HCT116 (cell line): ENCODE results near the gene LRIG3. TPM values are rescaled to one million over a fixed set of nuclear protein-coding genes. Genes with fewer than 3 reads are reported as not detected.

Experiments used
- ATAC-seq: fragments of 200-7000 bp; cut with Tn5 transposase; 2 replicates; pipeline ENCODE4 v1.9.1; 2020; ENCODE audit warnings: mild to moderate bottlenecking, moderate library complexity
- BruUV-seq: library from RNA; stranded (reverse); fragments of 400-500 nt; replicated peaks from 2 replicates; lab custom pipeline; 2021; lab: Mats Ljungman, UMichigan
- CTCF ChIA-PET: fragments of 300-600 bp; sonication (Branson Sonifier 250); formaldehyde crosslinking; loops from one replicate; lab custom pipeline; 2021; ENCODE audit warnings: antibody characterized with exemption; lab: Charles Lee
- POLR2A ChIA-PET: fragments of 300-600, 350-600 bp; sonication (Branson Sonifier 250); formaldehyde crosslinking; loops from one replicate; lab custom pipeline; 2021; ENCODE audit warnings: antibody characterized with exemption; lab: Charles Lee
- RAD21 ChIA-PET, 2 experiments: fragments of 300-600 bp; sonication (Branson Sonifier 250); formaldehyde crosslinking; loops; one replicate each; lab custom pipeline; 2023; ENCODE audit warnings: low total read pairs in 2 of 2; ENCODE audit not compliant: uncharacterized antibody in 2 of 2, unreplicated experiment in 2 of 2, low non-redundant PET in 1 of 2; lab: Charles Lee
- DNase-seq: peaks from one replicate; pipeline ENCODE4 v3.0.0-alpha.2; 2010; ENCODE audit warnings: low read depth, low spot score
- H2AFZ ChIP-seq: fragments of 200-600 bp; shearing (Covaris generic), sonication (generic); 2 replicates; pipeline ENCODE4 v1.6.1; 2017; ENCODE audit warnings: low read depth, mixed run types, mixed read lengths, antibody characterized with exemption, low read length; ENCODE audit not compliant: poor library complexity, severe bottlenecking
- H3K27ac ChIP-seq: 2 replicates; pipeline ENCODE4 v1.5.1; 2012; ENCODE audit warnings: low read depth, low read length
- H3K27me3 ChIP-seq: fragments of 200-600 bp; sonication (generic); 2 replicates; pipeline ENCODE4 v1.6.1; 2016; ENCODE audit warnings: mixed run types, low read length, mixed read lengths; ENCODE audit not compliant: insufficient read depth
- H3K36me3 ChIP-seq, 2 experiments: fragments of 200-500 bp in 1 of 2; fragments of 200-600 bp in 1 of 2; sonication (Bioruptor generic) in 1 of 2; sonication (generic) in 1 of 2; 2 replicates each; pipeline versions ENCODE4 v1.5.1 to v1.6.1; 2014 to 2016; ENCODE audit warnings: low read length in 2 of 2, inconsistent platforms in 1 of 2, mixed read lengths in 1 of 2, mixed run types in 1 of 2; ENCODE audit not compliant: insufficient read depth in 2 of 2, control insufficient read depth in 1 of 2
- H3K4me1 ChIP-seq, 2 experiments: fragments of 200-600 bp in 1 of 2; sonication (generic) in 1 of 2; 2 replicates each; pipeline versions ENCODE4 v1.5.1 to v1.6.1; 2012 to 2017; ENCODE audit warnings: low read length in 2 of 2, inconsistent platforms in 1 of 2, mild to moderate bottlenecking in 1 of 2, mixed read lengths in 1 of 2, mixed run types in 1 of 2, moderate library complexity in 1 of 2; ENCODE audit not compliant: insufficient read depth in 2 of 2, control insufficient read depth in 1 of 2
- H3K4me2 ChIP-seq: fragments of 200-600 bp; sonication (generic); 2 replicates; pipeline ENCODE4 v1.6.1; 2017; ENCODE audit warnings: mixed run types, low read length, mixed read lengths
- H3K4me3 ChIP-seq, 2 experiments: fragments of 200-600 bp in 1 of 2; sonication (generic) in 1 of 2; replicated peaks in 1 of 2; 2 replicates each; pipeline ENCODE4 v1.5.1; 2011 to 2016; ENCODE audit warnings: low read length in 2 of 2, control low read depth in 1 of 2, low read depth in 1 of 2, mild to moderate bottlenecking in 1 of 2, mixed read lengths in 1 of 2, mixed run types in 1 of 2
- H3K79me2 ChIP-seq: fragments of 200-600 bp; sonication (generic); 2 replicates; pipeline ENCODE4 v1.6.1; 2017; ENCODE audit warnings: mild to moderate bottlenecking, mixed run types, low read length, moderate library complexity, mixed read lengths; ENCODE audit not compliant: insufficient read depth
- H3K9ac ChIP-seq: fragments of 200-600 bp; sonication (generic); 2 replicates; pipeline ENCODE4 v1.6.1; 2016; ENCODE audit warnings: low read length, mixed read lengths
- H3K9me2 ChIP-seq: fragments of 200-600 bp; sonication (generic), shearing (Covaris generic); 2 replicates; pipeline ENCODE4 v1.6.1; 2017; ENCODE audit warnings: mixed run types, mild to moderate bottlenecking, moderate library complexity; ENCODE audit not compliant: insufficient read depth
- H3K9me3 ChIP-seq, 2 experiments: fragments of 200-500 bp in 1 of 2; fragments of 200-600 bp in 1 of 2; sonication (Bioruptor generic) in 1 of 2; sonication (generic) in 1 of 2; 2 replicates each; pipeline ENCODE4 v1.6.1; 2014 to 2017; ENCODE audit warnings: low read length in 2 of 2, mixed read lengths in 2 of 2, inconsistent platforms in 1 of 2, low read depth in 1 of 2, mild to moderate bottlenecking in 1 of 2, mixed run types in 1 of 2, moderate library complexity in 1 of 2; ENCODE audit not compliant: control insufficient read depth in 1 of 2, insufficient read depth in 1 of 2
- H4K20me1 ChIP-seq: fragments of 200-600 bp; sonication (generic), shearing (Covaris generic); 2 replicates; pipeline ENCODE4 v1.6.1; 2017; ENCODE audit warnings: mixed run types, mild to moderate bottlenecking, moderate library complexity; ENCODE audit not compliant: insufficient read depth
- CBX3 ChIP-seq: IDR thresholded peaks from 2 replicates; pipeline ENCODE4 v1.6.1; 2012; ENCODE audit warnings: low read depth
- CEBPB ChIP-seq: IDR thresholded peaks from 2 replicates; pipeline ENCODE4 v1.6.1; 2012; ENCODE audit warnings: low read depth
- CTCF ChIP-seq, 3 experiments: fragments of 200-600 bp in 1 of 3; sonication (generic) in 1 of 3; IDR thresholded peaks in 2 of 3; conservative IDR thresholded peaks in 1 of 3; 2 replicates each; pipeline ENCODE4 v1.5.1; 2012 to 2017; ENCODE audit warnings: low read depth in 2 of 3, low read length in 2 of 3, antibody characterized with exemption in 1 of 3, borderline replicate concordance in 1 of 3, control low read depth in 1 of 3, mild to moderate bottlenecking in 1 of 3, mixed read lengths in 1 of 3, mixed run types in 1 of 3, moderate library complexity in 1 of 3; ENCODE audit not compliant: insufficient read depth in 1 of 3
- EGR1 ChIP-seq: IDR thresholded peaks from 2 replicates; pipeline ENCODE4 v1.6.1; 2012; ENCODE audit warnings: low read depth
- ELF1 ChIP-seq: IDR thresholded peaks from 2 replicates; pipeline ENCODE4 v1.6.1; 2012; ENCODE audit warnings: low read depth, borderline replicate concordance
- EZH2 ChIP-seq: fragments of 200-600 bp; sonication (generic); IDR thresholded peaks from 2 replicates; pipeline ENCODE4 v1.6.1; 2017; ENCODE audit warnings: antibody characterized with exemption, mixed run types
- EZH2phosphoT487 ChIP-seq: fragments of 200-600 bp; IDR thresholded peaks from 2 replicates; pipeline ENCODE4 v1.6.1; 2018; ENCODE audit warnings: antibody characterized with exemption, borderline replicate concordance
- FOSL1 ChIP-seq: IDR thresholded peaks from 2 replicates; pipeline ENCODE4 v1.6.1; 2012; ENCODE audit warnings: low read depth
- JUND ChIP-seq: IDR thresholded peaks from 2 replicates; pipeline ENCODE4 v1.6.1; 2012
- POLR2AphosphoS5 ChIP-seq: IDR thresholded peaks from 2 replicates; pipeline ENCODE4 v1.6.1; 2011; ENCODE audit warnings: mild to moderate bottlenecking, low read depth, low read length, moderate library complexity
- RAD21 ChIP-seq: IDR thresholded peaks from 2 replicates; pipeline ENCODE4 v1.6.1; 2012; ENCODE audit warnings: low read depth, mild to moderate bottlenecking
- REST ChIP-seq: IDR thresholded peaks from 2 replicates; pipeline ENCODE4 v1.6.1; 2012; ENCODE audit warnings: low read depth
- SIN3A ChIP-seq: IDR thresholded peaks from 2 replicates; pipeline ENCODE4 v1.6.1; 2012; ENCODE audit warnings: low read depth
- SP1 ChIP-seq: IDR thresholded peaks from 2 replicates; pipeline ENCODE4 v1.6.1; 2012; ENCODE audit warnings: low read depth
- SRF ChIP-seq: IDR thresholded peaks from 2 replicates; pipeline ENCODE4 v1.6.1; 2012; ENCODE audit warnings: low read depth
- YY1 ChIP-seq: IDR thresholded peaks from 2 replicates; pipeline ENCODE4 v1.6.1; 2011; ENCODE audit warnings: low read length, low read depth, moderate library complexity, mild to moderate bottlenecking; ENCODE audit not compliant: insufficient replicate concordance; ENCODE audit errors: extremely low read depth
- ZNF274 ChIP-seq: fragments of 200-500 bp; sonication (Bioruptor generic); IDR thresholded peaks from 2 replicates; pipeline ENCODE4 v1.6.1; 2014; ENCODE audit warnings: mild to moderate bottlenecking, low read depth, low read length, inconsistent platforms
- intact Hi-C: fragments of 100-400 bp; cut with micrococcal nuclease; formaldehyde crosslinking; loops from 2 replicates; pipeline ENCODE4 v1.10.0; 2022
- total RNA-seq: library from RNA; stranded (reverse); gene quantifications from one replicate; pipeline ENCODE4 v1.2.1, GENCODE V29; 2021; ENCODE audit not compliant: unreplicated experiment
- TF ChIP-seq, protein P1 (sequence below): IDR thresholded peaks from 2 replicates; pipeline ENCODE4 v1.6.1; 2011; ENCODE audit warnings: mild to moderate bottlenecking, low read length, moderate library complexity; ENCODE audit not compliant: insufficient replicate concordance; ENCODE audit errors: extremely low read depth

LRIG3 gene
- total RNA-seq, 1 experiment from 2014 or later: 11.1 TPM

GRCh38 chr12:58923781-58924180 is 3.5 kb upstream of the LRIG3 start:
- peaks cover 9% of the 10 kb centered on the region for H3K79me2 ChIP-seq
- no peaks in the 10 kb centered on the region for H3K27me3 ChIP-seq
- H3K27ac ChIP-seq: no peak overlapping the region
- no peak overlapping the region for H3K4me3 ChIP-seq
- ATAC-seq (no peak), DNase-seq (no peak)
- TF ChIP-seq YY1 (no peak), CEBPB (no peak), JUND (no peak), EGR1 (no peak), EZH2phosphoT487 (no peak), REST (no peak), CTCF (IDR thresholded peaks at IDR 0.05 in 2 of 3, conservative IDR thresholded peaks at IDR 0.05 in 1 of 3; ENCODE audit: borderline replicate concordance in 1 of 3, insufficient read depth in 1 of 3, low read depth in 2 of 3, low read length in 2 of 3) (no peak), SP1 (no peak), SRF (no peak), RAD21 (no peak), EZH2 (no peak), CBX3 (no peak), ZNF274 (no peak), POLR2AphosphoS5 (no peak), FOSL1 (no peak), ELF1 (no peak), SIN3A (no peak)
- TF ChIP-seq, protein P1, sequence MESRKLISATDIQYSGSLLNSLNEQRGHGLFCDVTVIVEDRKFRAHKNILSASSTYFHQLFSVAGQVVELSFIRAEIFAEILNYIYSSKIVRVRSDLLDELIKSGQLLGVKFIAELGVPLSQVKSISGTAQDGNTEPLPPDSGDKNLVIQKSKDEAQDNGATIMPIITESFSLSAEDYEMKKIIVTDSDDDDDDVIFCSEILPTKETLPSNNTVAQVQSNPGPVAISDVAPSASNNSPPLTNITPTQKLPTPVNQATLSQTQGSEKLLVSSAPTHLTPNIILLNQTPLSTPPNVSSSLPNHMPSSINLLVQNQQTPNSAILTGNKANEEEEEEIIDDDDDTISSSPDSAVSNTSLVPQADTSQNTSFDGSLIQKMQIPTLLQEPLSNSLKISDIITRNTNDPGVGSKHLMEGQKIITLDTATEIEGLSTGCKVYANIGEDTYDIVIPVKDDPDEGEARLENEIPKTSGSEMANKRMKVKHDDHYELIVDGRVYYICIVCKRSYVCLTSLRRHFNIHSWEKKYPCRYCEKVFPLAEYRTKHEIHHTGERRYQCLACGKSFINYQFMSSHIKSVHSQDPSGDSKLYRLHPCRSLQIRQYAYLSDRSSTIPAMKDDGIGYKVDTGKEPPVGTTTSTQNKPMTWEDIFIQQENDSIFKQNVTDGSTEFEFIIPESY: no peak
- H3K4me2 ChIP-seq: no peak overlapping the region
- H3K9me3 ChIP-seq: no peaks in the 10 kb centered on the region
- no peaks in the 10 kb centered on the region for H3K9me2 ChIP-seq
- intact Hi-C loops: no loop called here
- no peaks in the 10 kb centered on the region for H4K20me1 ChIP-seq
- no peak overlapping the region for H2AFZ ChIP-seq
- ChIA-PET POLR2A (no interaction called here), CTCF (no interaction called here), RAD21 (no interaction called here)
- no TSS peak for BruUV-seq
- no peak overlapping the region for H3K9ac ChIP-seq
- no peaks in the 10 kb centered on the region for H3K36me3 ChIP-seq
- H3K4me1 ChIP-seq: peaks cover 0 to 15% of the 10 kb centered on the region in 2 experiments; a peak in 3 of 4 replicates
